Measurements from ENCODE around the gene TM9SF1.

GRCh38 chr14:24139272-24139934, 55.8 kb downstream of the TM9SF1 start:
- TF ChIP-seq CTCF (IDR thresholded peaks at IDR 0.05) = no peak
- TF ChIP-seq EZH2 (IDR thresholded peaks at IDR 0.05; ENCODE audit: borderline replicate concordance, insufficient read depth, low read depth, low read length, poor library complexity, severe bottlenecking) = no peak
